ENCODE data around the gene OR10Z1. TPM values are rescaled to one million over a fixed set of nuclear protein-coding genes. Genes with fewer than 3 reads are reported as not detected.

The OR10Z1 gene
- total and polyA plus RNA-seq, 11 donors: not detected

GRCh38 chr1:158570480-158570879, 34.6 kb upstream of the OR10Z1 start, which contains the start of gene OR6P1:
TSS of gene OR6P1 (minus strand) at chr1:158570580. CDS start at chr1:158563604, 6,976 bp downstream.
- no peaks in the 10 kb centered on the region for H3K9me3 ChIP-seq
- TF ChIP-seq CTCF (IDR thresholded peaks at IDR 0.05) (no peak), POLR2A (IDR thresholded peaks at IDR 0.05) (no peak)
- H3K4me3 ChIP-seq: no peak within 1 kb of the TSS
- WGBS, 4 donors: 72 to 84% (median 76%) methylated on average over 3 of the region's 3 CpGs
- DNase-seq (no peak), ATAC-seq (no peak)
- intact Hi-C loops (cut with DNase I): no loop called here
- no peak within 1 kb of the TSS for H3K27ac ChIP-seq
- H3K4me1 ChIP-seq: no peaks in the 10 kb centered on the region
- H3K36me3 ChIP-seq: no peaks in the 10 kb centered on the region
- H3K27me3 ChIP-seq: no peaks in the 10 kb centered on the region

DNA sequence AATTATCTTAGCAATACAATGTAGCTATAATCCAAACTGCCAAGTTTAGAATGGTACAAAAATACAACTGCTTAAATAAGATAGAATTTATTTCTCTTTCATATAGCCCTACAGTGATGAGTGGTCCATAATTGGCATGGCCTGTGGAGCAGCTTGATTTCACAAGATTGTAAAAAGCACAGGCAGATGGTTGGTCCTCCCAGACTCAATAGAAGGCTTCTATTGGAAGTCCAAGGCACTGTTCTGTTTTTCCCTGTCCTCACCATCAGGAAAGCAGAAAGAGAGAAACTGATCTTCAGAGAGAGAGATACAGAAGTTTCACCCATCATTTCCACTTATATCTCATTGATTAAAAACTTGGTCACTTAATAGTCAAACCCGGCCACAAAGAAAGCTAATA, 32.8 kb upstream of the OR10Z1 start:
- H3K36me3 ChIP-seq: no peaks in the 10 kb centered on the region
- WGBS, 4 donors: 90 to 94% (median 91%) methylated on average over 1 of the region's 1 CpG
- DNase-seq: no peak

GRCh38 chr1:158577561-158577960, 27.5 kb upstream of the OR10Z1 start:
- Histone ChIP-seq H3K36me3 (no peaks in the 10 kb centered on the region), H3K27me3 (no peaks in the 10 kb centered on the region), H3K4me3 (no peak overlapping the region), H3K27ac (no peak overlapping the region), H3K4me1 (no peaks in the 10 kb centered on the region), H3K9me3 (no peaks in the 10 kb centered on the region)
- DNase-seq (no peak), ATAC-seq (no peak)
- 83 to 95% (median 87%) methylated on average over 3 of the region's 3 CpGs for WGBS, 4 donors
- TF ChIP-seq CTCF (IDR thresholded peaks at IDR 0.05): no peak
- no peak for TF ChIP-seq POLR2A (IDR thresholded peaks at IDR 0.05)
- intact Hi-C loops (cut with DNase I): no loop called here

More for the DNA sequence above, 32.8 kb upstream of the OR10Z1 start:
- Histone ChIP-seq H3K4me1 (no peaks in the 10 kb centered on the region), H3K27ac (no peak overlapping the region), H3K4me3 (no peak overlapping the region), H3K9me3 (no peaks in the 10 kb centered on the region), H3K27me3 (no peaks in the 10 kb centered on the region)
- no peak for ATAC-seq
- intact Hi-C loops (cut with DNase I): no loop called here
- TF ChIP-seq POLR2A (IDR thresholded peaks at IDR 0.05) (no peak), CTCF (IDR thresholded peaks at IDR 0.05) (no peak)

DNA sequence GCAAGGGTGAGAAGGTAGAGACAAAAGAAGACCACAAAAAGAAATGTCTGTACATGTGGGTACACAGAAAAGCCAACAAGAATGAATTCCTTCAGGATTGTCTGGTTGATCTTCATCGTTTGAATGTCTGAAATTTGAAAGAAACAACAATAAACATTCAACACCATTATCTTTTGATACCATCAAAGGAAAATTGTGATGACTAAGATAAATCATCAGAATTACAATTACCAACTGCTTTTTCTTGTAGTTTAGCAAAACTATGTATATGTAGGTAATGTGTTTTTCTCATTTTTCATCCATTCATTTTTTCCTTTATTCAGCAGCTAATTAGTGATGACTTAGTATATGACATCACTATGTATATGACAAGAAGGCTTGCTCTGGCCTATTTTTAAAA, 25.3 kb upstream of the OR10Z1 start, which contains the start of gene OR10X1:
OR10X1 (minus strand) TSS at position 167 of the 400 bp plus-strand sequence; CDS start at position 167, 0 bp downstream.
- WGBS, 4 donors: 79 to 89% (median 83%) methylated on average over 1 of the region's 1 CpG
- intact Hi-C loops (cut with DNase I): no loop called here
- no peaks in the 10 kb centered on the region for H3K4me1 ChIP-seq
- ATAC-seq (no peak), DNase-seq (no peak)
- no peaks in the 10 kb centered on the region for H3K27me3 ChIP-seq
- H3K9me3 ChIP-seq: peaks cover 0 to under 1% (median 0%) of the 10 kb centered on the region in 12 donors
- no peaks in the 10 kb centered on the region for H3K36me3 ChIP-seq
- H3K27ac ChIP-seq: no peak within 1 kb of the TSS
- H3K4me3 ChIP-seq: no peak within 1 kb of the TSS
- no peak for TF ChIP-seq CTCF (IDR thresholded peaks at IDR 0.05)
- no peak for TF ChIP-seq POLR2A (IDR thresholded peaks at IDR 0.05)

Data from heart left ventricle (tissue), 16 donors.